GM19043 (cell line): ENCODE results near the gene SLC39A6.
"Not testable (repeated sequence)": the region's sequence is repeated elsewhere in the genome, so short reads cannot be mapped to it uniquely, and the experiment has no call there.

ENCODE experiments used
- ATAC-seq: cut with Tn5 transposase; IDR thresholded peaks from one replicate; pipeline ENCODE4 v1.9.1; 2021; ENCODE audit warnings: low read depth; ENCODE audit not compliant: unreplicated experiment

SLC39A6 gene

DNA sequence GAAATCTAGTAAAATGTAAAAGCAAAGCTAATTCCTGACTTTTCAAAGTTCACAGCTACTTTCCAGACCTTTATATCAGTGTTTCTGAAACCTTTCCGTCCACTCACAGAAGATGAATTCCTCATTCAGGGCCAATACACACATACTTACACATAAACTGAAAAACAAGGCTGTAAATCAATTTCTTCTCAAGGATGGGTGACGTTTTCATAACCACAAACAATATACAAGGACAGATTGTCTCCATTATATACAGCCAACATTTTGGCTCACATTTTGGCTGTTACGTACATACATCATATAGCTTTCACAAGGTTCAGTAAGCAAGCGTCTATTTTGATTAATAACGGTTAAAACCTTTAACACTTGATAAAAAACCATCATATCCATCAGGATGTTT is 63.1 kb downstream of the SLC39A6 start:
- no peak for ATAC-seq

DNA sequence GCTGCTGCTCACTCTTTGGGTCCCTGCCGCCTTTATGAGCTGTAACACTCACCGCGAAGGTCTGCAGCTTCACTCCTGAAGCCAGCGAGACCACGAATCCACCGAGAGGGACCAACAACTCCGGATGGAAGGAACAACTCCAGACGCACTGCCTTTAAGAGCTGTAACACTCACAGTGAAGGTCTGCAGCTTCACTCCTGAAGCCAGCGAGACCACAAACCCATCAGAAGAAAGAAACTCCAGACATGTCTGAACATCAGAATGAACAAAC is 64.4 kb downstream of the SLC39A6 start:
- not testable (repeated sequence) for ATAC-seq

DNA sequence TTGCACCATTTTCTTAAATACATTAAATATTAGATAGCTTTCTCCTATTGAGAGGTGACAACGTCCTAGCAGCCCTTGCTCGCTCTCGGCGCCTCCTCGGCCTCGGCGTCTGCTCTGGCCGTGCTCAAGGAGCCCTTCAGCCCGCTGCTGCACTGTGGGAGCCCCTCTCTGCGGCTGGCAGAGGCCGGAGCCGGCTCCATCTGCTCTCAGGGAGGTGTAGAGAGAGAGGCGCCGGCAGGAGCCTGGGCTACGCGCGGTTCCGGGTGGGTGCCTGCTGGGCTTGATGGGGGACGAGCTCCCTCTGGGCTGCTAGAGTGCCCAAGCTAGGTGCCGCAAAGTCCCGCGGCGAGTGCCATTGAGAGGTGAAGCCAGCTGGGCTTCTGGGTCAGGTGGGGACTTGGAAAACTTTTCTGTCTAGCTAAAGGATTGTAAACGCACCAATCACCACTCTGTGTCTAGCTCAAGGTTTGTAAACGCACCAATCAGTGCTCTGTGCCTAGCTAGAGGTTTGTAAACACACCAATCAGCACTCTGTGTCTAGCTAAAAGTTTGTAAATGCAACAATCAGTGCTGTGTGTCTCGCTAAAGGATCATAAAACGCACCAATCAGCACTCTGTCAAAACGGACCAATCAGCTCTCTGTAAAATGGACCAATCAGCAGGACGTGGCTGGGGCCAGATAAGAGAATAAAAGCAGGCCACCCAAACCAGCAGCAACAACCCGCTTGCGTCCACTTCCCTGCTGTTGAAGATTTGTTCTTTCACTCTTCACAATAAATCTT is 64.9 kb downstream of the SLC39A6 start:
- ATAC-seq = no peak

DNA sequence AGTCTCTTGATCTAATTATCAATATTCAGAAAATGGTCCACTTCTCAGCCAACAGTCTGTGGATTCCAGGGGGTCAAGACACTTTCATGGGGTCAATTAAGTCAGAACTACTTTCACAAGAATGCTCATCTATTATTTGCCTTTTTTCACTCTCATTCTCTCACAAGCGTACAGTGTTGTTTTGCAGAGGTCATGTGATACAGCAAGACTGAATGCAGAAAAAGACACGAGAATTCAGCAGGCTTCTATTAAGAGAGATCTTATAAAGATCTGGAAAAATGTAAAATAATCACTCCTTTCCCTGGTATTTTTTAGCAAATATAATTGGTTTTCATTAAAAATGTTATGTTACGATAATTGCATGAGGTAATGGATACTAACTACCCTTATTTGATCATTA is 70.5 kb downstream of the SLC39A6 start:
- ATAC-seq = no peak
